ENCODE measurements around the gene FXYD7. TPM values are rescaled to one million over a fixed set of nuclear protein-coding genes. Genes with fewer than 3 reads are reported as not detected.
A peak's percentile ranks its signal among the peaks of the same experiment; 100 is the strongest.
"Not testable (repeated sequence)": the region's sequence is repeated elsewhere in the genome, so short reads cannot be mapped to it uniquely, and the experiment has no call there.

Gene FXYD7
- polyA plus RNA-seq, 1 experiment: 0.10 TPM

DNA sequence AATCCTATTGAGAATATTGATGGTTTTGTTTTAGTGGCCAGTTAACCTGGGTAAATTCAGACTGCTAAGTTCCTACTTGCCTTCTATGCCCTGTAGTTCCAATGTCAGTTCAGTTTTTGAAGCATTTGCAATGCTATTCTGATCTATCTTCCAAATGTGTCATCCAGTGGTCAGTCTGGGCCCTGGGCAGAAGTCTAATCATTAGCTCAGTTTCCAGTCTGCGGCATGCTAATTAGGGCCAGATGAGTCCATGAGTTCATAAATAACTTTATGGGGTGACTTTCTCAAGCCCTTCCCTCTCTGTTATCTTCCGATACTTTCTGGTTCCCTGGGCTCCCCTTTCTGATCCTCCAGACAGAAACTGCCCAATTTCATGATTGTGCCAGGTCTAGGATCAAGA is 52.8 kb downstream of the FXYD7 start:
- no peak for TF ChIP-seq CTCF (IDR thresholded peaks at IDR 0.05; ENCODE audit: insufficient read depth, low read depth, low read length)
- no peaks in the 10 kb centered on the region for H3K36me3 ChIP-seq (ENCODE audit: control insufficient read depth, insufficient read depth, low read length)
- POLR2A ChIA-PET: no interaction called here
- no peak overlapping the region for H3K4me3 ChIP-seq (ENCODE audit: low read depth, low read length)
- H3K27me3 ChIP-seq (ENCODE audit: control insufficient read depth, insufficient read depth, low read length): peaks cover 2% of the 10 kb centered on the region
- peak; percentile 10 for DNase-seq (ENCODE audit: low read depth)
- CTCF ChIA-PET: interaction anchor here (0.9 to 1.5 kb wide), 3 partner anchors 10 to 54 kb away, joined by 3 to 4 read pairs (median 3); no protein-coding TSS in a partner anchor

- H3K36me3 ChIP-seq (ENCODE audit: control insufficient read depth, insufficient read depth, low read length); H3K27me3 ChIP-seq (ENCODE audit: control insufficient read depth, insufficient read depth, low read length); POLR2A ChIA-PET; CTCF ChIA-PET; DNase-seq (ENCODE audit: low read depth); H3K4me3 ChIP-seq (ENCODE audit: low read depth, low read length): not testable (repeated sequence)
These were observed 53.8 kb downstream of the FXYD7 start for GRCh38 chr19:35196861-35197260.

DNA sequence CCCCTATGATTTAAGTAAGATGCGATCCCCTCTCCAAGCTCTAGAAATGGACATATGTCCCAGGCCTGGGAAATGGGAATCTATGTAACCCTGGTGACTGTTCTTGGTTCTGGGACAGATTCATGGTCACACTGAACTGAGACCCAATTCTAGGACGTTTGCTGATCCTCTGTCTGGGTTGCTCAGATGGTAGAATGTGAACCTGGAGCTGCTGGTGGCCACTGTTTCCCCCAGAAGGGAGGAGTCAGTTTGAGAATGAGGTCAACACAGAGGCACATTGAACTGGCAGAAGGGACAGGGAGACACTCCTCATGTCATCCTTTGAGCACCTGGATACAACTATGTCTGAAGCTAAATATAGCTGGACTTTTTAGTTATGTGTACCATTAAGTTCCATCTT is 56.4 kb downstream of the FXYD7 start:
- no peak for DNase-seq (ENCODE audit: low read depth)
- POLR2A ChIA-PET: no interaction called here
- TF ChIP-seq CTCF (IDR thresholded peaks at IDR 0.05; ENCODE audit: insufficient read depth, low read depth, low read length): no peak
- CTCF ChIA-PET: interaction anchor here (0.6 kb wide), 2 partner anchors 10 to 765 kb away, joined by 3 read pairs; no protein-coding TSS in a partner anchor
- H3K36me3 ChIP-seq (ENCODE audit: control insufficient read depth, insufficient read depth, low read length): no peaks in the 10 kb centered on the region
- no peak overlapping the region for H3K4me3 ChIP-seq (ENCODE audit: low read depth, low read length)
- peaks cover 2% of the 10 kb centered on the region for H3K27me3 ChIP-seq (ENCODE audit: control insufficient read depth, insufficient read depth, low read length)

GRCh38 chr19:35202722-35203688 is 60.0 kb downstream of the FXYD7 start:
- Histone ChIP-seq H3K36me3 (ENCODE audit: control insufficient read depth, insufficient read depth, low read length) (no peaks in the 10 kb centered on the region), H3K27me3 (ENCODE audit: control insufficient read depth, insufficient read depth, low read length) (peaks cover 1% of the 10 kb centered on the region), H3K4me3 (ENCODE audit: low read depth, low read length) (no peak overlapping the region)
- ChIA-PET CTCF (no interaction called here), POLR2A (no interaction called here)
- no peak for TF ChIP-seq CTCF (IDR thresholded peaks at IDR 0.05; ENCODE audit: insufficient read depth, low read depth, low read length)
- DNase-seq (ENCODE audit: low read depth): no peak

Small RNA genes within 50 kb of the gene (small RNA-seq; reads per million reads assigned to genes)
- not detected for gene AC020907.2 (ENCODE audit: insufficient read length, low read depth, low replicate concordance)

Other genes with a start within 250 kb of the FXYD7 start
- 1.1 and 1.6 TPM in 2 replicates for gene ZNF30, start 216.4 kb upstream of the FXYD7 start, polyA plus RNA-seq (2011; rRNA removed)
- gene ZNF792, start 179.0 kb upstream of the FXYD7 start, polyA plus RNA-seq (2011; rRNA removed): 1.7 and 1.8 TPM in 2 replicates
- gene GRAMD1A, start 142.9 kb upstream of the FXYD7 start, polyA plus RNA-seq (2011; rRNA removed): 51.0 and 74.9 TPM in 2 replicates
- 6.2 and 9.5 TPM in 2 replicates for gene SCN1B, start 112.8 kb upstream of the FXYD7 start, polyA plus RNA-seq (2011; rRNA removed)
- not detected in 2 replicates for gene HPN, start 101.5 kb upstream of the FXYD7 start, polyA plus RNA-seq (2011; rRNA removed)
- gene FXYD3, start 27.4 kb upstream of the FXYD7 start, polyA plus RNA-seq (2011; rRNA removed): not detected in 2 replicates
- gene LGI4, start 8.2 kb upstream of the FXYD7 start, polyA plus RNA-seq (2011; rRNA removed): 0.17 and 0.25 TPM in 2 replicates
- 3.8 and 4.0 TPM in 2 replicates for gene FXYD1, start 4.4 kb upstream of the FXYD7 start, polyA plus RNA-seq (2011; rRNA removed)
- gene FXYD5, start 11.5 kb downstream of the FXYD7 start, polyA plus RNA-seq (2011; rRNA removed): 248 and 332 TPM in 2 replicates
- not detected in 2 replicates for gene FAM187B, start 85.5 kb downstream of the FXYD7 start, polyA plus RNA-seq (2011; rRNA removed)
- gene LSR, start 105.7 kb downstream of the FXYD7 start, polyA plus RNA-seq (2011; rRNA removed): 0.42 and 0.53 TPM in 2 replicates
- gene USF2, start 125.7 kb downstream of the FXYD7 start, polyA plus RNA-seq (2011; rRNA removed): 80.3 and 80.9 TPM in 2 replicates
- not detected in 2 replicates for gene HAMP, start 139.3 kb downstream of the FXYD7 start, polyA plus RNA-seq (2011; rRNA removed)
- not detected in 2 replicates for gene MAG, start 148.9 kb downstream of the FXYD7 start, polyA plus RNA-seq (2011; rRNA removed)
- not detected in 2 replicates for gene CD22, start 185.9 kb downstream of the FXYD7 start, polyA plus RNA-seq (2011; rRNA removed)
- not detected in 2 replicates for gene FFAR1, start 204.6 kb downstream of the FXYD7 start, polyA plus RNA-seq (2011; rRNA removed)
- gene FFAR3, start 215.2 kb downstream of the FXYD7 start, polyA plus RNA-seq (2011; rRNA removed): not detected in 2 replicates
- not detected in 2 replicates for gene GPR42, start 227.8 kb downstream of the FXYD7 start, polyA plus RNA-seq (2011; rRNA removed)